Kidney (tissue), 14 donors: ENCODE results near the gene NR5A1. TPM values are rescaled to one million over a fixed set of nuclear protein-coding genes. Genes with fewer than 3 reads are reported as not detected.
A peak's percentile ranks its signal among the peaks of the same experiment; 100 is the strongest.

Experiments
- DNase-seq, 5 donors: peaks; one replicate each; pipeline ENCODE4 v3.0.0-alpha.2; 2013 to 2020
- FAIRE-seq: peaks from 2 replicates; lab custom pipeline; 2012; peaks lifted over from hg19 to GRCh38; lab: Jason Lieb, UNC
- H3K27ac ChIP-seq, 2 donors: one replicate each; pipeline ENCODE4 v1.7.0; 2013; ENCODE audit warnings: low read depth in 2 of 2, low read length in 2 of 2, inconsistent platforms in 1 of 2
- H3K27me3 ChIP-seq: one replicate; pipeline ENCODE4 v1.7.1; 2013; ENCODE audit warnings: low read length, inconsistent platforms; ENCODE audit not compliant: control insufficient read depth, insufficient read depth
- H3K36me3 ChIP-seq, 3 donors: one replicate each; pipeline versions ENCODE4 v1.7.0 to v1.7.1; 2013; ENCODE audit warnings: low read length in 3 of 3, control low read depth in 1 of 3, inconsistent platforms in 1 of 3; ENCODE audit not compliant: insufficient read depth in 3 of 3, control insufficient read depth in 2 of 3
- H3K4me1 ChIP-seq, 3 donors: one replicate each; pipeline versions ENCODE4 v1.7.0 to v1.7.1; 2013; ENCODE audit warnings: low read length in 3 of 3, inconsistent platforms in 1 of 3, low read depth in 1 of 3; ENCODE audit not compliant: control insufficient read depth in 2 of 3, insufficient read depth in 2 of 3
- H3K4me3 ChIP-seq, 3 donors: one replicate each; pipeline versions ENCODE4 v1.7.0 to v1.8.1; 2013; ENCODE audit warnings: low read length in 3 of 3, control low read depth in 1 of 3, inconsistent platforms in 1 of 3
- H3K9ac ChIP-seq, 3 donors: one replicate each; pipeline versions ENCODE4 v1.7.0 to v1.7.1; 2013; ENCODE audit warnings: low read length in 3 of 3, control low read depth in 1 of 3, inconsistent platforms in 1 of 3
- H3K9me3 ChIP-seq, 3 donors: one replicate each; pipeline versions ENCODE4 v1.7.0 to v1.7.1; 2013; ENCODE audit warnings: low read length in 3 of 3, control low read depth in 1 of 3, inconsistent platforms in 1 of 3; ENCODE audit not compliant: control insufficient read depth in 2 of 3, insufficient read depth in 1 of 3
- intact Hi-C: fragments of 100-400 bp; cut with DNase I; formaldehyde crosslinking; loops from one replicate; pipeline ENCODE4 v1.11.1; 2022
- polyA plus RNA-seq: library from polyadenylated mRNA; stranded (reverse); fragments of 350-450 nt; fragmentation: Illumina TruSeq; extraction: RNeasy Lipid Tissue Mini Kit (QIAGEN cat#74804); gene quantifications from one replicate; pipeline ENCODE4 v1.2.3, GENCODE V29; 2014; ENCODE audit warnings: low read depth, low replicate concordance; ENCODE audit not compliant: insufficient read depth
- total RNA-seq: library from RNA; stranded (reverse); fragmentation: NEBNext Ultra II Directional; extraction: Animal tissue kit (Norgen Biotek cat#: 25700); gene quantifications from one replicate; pipeline ENCODE4 v1.2.1, GENCODE V29; 2021
- TF ChIP-seq, protein P1 (sequence below): IDR thresholded peaks from 3 replicates; pipeline ENCODE4 v1.5.1; 2012; ENCODE audit warnings: mild to moderate bottlenecking, moderate library complexity, borderline replicate concordance; ENCODE audit not compliant: insufficient read depth; ENCODE audit errors: extremely low read depth
- donor health status: control.
- donor health status: control.
- donor health status: control.
- donor health status: control.
- donor health status: control.
- donor health status: DM: yes; HTN: yes; CAD: no.
- donor health status: Normal renal cell carcinoma (clear cell type).

NR5A1 gene
- total and polyA plus RNA-seq, 2 donors from 2014 or later: not detected

DNA sequence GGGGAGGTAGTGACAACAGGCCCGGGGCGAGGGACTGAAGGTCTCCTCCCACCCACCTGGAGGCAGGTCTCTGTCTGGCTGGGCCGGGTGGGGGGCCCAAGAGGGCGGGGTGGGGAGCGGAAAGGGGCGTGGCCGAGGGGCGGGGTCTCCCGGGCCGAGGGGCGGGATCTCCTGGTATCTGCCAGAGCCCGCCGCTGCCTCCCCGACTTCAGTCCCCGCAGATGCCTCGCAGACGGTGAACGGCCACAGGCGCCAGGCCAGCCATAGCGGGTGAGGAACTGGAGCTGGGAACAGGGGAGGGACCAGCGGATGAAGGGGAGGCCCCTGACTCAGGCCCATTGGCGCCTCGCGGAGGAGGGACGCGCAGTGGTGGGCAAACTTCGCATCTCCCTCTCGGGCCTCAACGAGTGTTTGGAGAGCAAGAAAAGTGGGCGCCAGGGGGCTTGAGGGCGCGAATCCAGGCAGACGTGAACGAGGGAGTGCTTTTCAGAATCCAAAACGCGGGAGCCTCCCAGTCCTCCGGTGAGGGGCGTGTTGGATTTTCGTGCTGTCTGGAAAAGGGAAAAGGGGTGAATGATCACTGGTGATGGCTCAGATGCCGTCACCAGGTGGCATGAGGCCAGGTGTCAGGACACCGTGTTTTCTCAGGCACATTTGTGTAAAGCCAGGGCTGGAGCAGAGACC lies 56.8 kb downstream of the NR5A1 start, which contains the start of gene ADGRD2:
Gene ADGRD2 (plus strand): TSS at position 211 of the 684 bp plus-strand sequence. CDS start 1,216 bp downstream, outside the sequence.
- DNase-seq (peak in 4 of 5 donors; percentile 70 to 84 (median 72)), FAIRE-seq (no peak)
- no peaks in the 10 kb centered on the region for H3K36me3 ChIP-seq
- H3K27me3 ChIP-seq: peaks cover 20% of the 10 kb centered on the region
- TF ChIP-seq, protein P1, sequence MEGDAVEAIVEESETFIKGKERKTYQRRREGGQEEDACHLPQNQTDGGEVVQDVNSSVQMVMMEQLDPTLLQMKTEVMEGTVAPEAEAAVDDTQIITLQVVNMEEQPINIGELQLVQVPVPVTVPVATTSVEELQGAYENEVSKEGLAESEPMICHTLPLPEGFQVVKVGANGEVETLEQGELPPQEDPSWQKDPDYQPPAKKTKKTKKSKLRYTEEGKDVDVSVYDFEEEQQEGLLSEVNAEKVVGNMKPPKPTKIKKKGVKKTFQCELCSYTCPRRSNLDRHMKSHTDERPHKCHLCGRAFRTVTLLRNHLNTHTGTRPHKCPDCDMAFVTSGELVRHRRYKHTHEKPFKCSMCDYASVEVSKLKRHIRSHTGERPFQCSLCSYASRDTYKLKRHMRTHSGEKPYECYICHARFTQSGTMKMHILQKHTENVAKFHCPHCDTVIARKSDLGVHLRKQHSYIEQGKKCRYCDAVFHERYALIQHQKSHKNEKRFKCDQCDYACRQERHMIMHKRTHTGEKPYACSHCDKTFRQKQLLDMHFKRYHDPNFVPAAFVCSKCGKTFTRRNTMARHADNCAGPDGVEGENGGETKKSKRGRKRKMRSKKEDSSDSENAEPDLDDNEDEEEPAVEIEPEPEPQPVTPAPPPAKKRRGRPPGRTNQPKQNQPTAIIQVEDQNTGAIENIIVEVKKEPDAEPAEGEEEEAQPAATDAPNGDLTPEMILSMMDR: no peak
- intact Hi-C loops: no loop called here
- H3K27ac ChIP-seq: no peak within 1 kb of the TSS
- H3K9ac ChIP-seq: no peak within 1 kb of the TSS
- no peak within 1 kb of the TSS for H3K4me3 ChIP-seq
- peaks cover 0 to 4% (median 0%) of the 10 kb centered on the region in 3 donors for H3K4me1 ChIP-seq
- H3K9me3 ChIP-seq: no peaks in the 10 kb centered on the region

GRCh38 chr9:124449381-124450151 lies 57.6 kb downstream of the NR5A1 start:
- DNase-seq (no peak), FAIRE-seq (no peak)
- TF ChIP-seq, protein P1: no peak
- H3K27ac ChIP-seq: no peak overlapping the region
- H3K9me3 ChIP-seq: no peaks in the 10 kb centered on the region
- H3K4me3 ChIP-seq: no peak overlapping the region
- no peaks in the 10 kb centered on the region for H3K36me3 ChIP-seq
- intact Hi-C loops: no loop called here
- H3K9ac ChIP-seq: no peak overlapping the region
- peaks cover 0 to 4% (median 0%) of the 10 kb centered on the region in 3 donors for H3K4me1 ChIP-seq
- peaks cover 20% of the 10 kb centered on the region for H3K27me3 ChIP-seq

DNA sequence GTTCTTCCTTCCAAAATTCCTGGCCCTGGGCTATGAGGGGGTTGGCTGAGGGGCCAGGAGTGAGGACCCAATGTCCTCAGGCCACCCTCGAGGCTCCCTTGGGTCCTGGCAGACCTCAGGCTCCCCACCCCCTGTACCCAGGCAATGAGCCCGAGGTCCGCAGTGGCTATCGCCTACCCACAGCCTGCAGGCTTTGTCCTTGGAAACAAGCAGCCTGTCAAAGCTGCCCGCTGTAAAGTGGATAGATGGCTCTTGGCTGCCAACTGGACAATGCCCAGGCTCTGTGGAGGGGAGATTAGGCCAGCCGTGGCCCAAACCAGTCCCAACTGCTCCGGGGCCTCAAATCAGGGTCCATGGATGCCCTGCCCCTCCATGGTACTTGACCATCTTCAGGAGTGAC lies 59.2 kb downstream of the NR5A1 start:
- peaks cover 0 to 4% (median 0%) of the 10 kb centered on the region in 3 donors for H3K4me1 ChIP-seq
- H3K36me3 ChIP-seq: no peaks in the 10 kb centered on the region
- TF ChIP-seq, protein P1: no peak
- intact Hi-C loops: no loop called here
- no peak for DNase-seq
- no peak overlapping the region for H3K27ac ChIP-seq
- FAIRE-seq: no peak
- H3K9ac ChIP-seq: no peak overlapping the region
- H3K9me3 ChIP-seq: no peaks in the 10 kb centered on the region
- no peak overlapping the region for H3K4me3 ChIP-seq
- peaks cover 20% of the 10 kb centered on the region for H3K27me3 ChIP-seq
